Caco-2 (cell line): ENCODE data around the gene RPS6KC1. TPM values are rescaled to one million over a fixed set of nuclear protein-coding genes. Genes with fewer than 3 reads are reported as not detected.

Experiments used
- BruUV-seq: library from RNA; stranded (reverse); fragments of 400-500 nt; replicated peaks from 2 replicates; lab custom pipeline; 2021; lab: Mats Ljungman, UMichigan
- CTCF ChIA-PET: fragments of 300-600 bp; sonication (Branson Sonifier 250); formaldehyde crosslinking; loops from one replicate; lab custom pipeline; 2022; ENCODE audit warnings: antibody characterized with exemption; lab: Charles Lee
- POLR2A ChIA-PET: fragments of 300-600 bp; sonication (Branson Sonifier 250); formaldehyde crosslinking; loops from one replicate; lab custom pipeline; 2022; ENCODE audit warnings: antibody characterized with exemption; lab: Charles Lee
- DNase-seq, 2 experiments: peaks; one replicate each; pipeline versions ENCODE4 v3.0.0 to v3.0.0-alpha.2; 2020 to 2022
- H3K27me3 ChIP-seq: replicated peaks from 2 replicates; pipeline ENCODE4 v1.6.0; 2011; ENCODE audit warnings: low read length; ENCODE audit not compliant: control insufficient read depth, insufficient read depth
- H3K36me3 ChIP-seq: 2 replicates; pipeline ENCODE4 v1.5.1; 2011; ENCODE audit warnings: low read length; ENCODE audit not compliant: control insufficient read depth, insufficient read depth
- H3K4me1 ChIP-seq: fragments of 250-450 bp; sonication (Bioruptor Pico); 2 replicates; pipeline ENCODE4 v1.5.1; 2020; ENCODE audit warnings: mild to moderate bottlenecking
- H3K4me3 ChIP-seq: 2 replicates; pipeline ENCODE4 v1.5.1; 2011; ENCODE audit warnings: low read depth, mild to moderate bottlenecking, control low read depth, low read length
- H3K9me3 ChIP-seq: fragments of 250-450 bp; sonication (Bioruptor Pico); 2 replicates; pipeline ENCODE4 v1.5.1; 2020; ENCODE audit warnings: mild to moderate bottlenecking, moderate library complexity
- H3K27ac Mint-ChIP-seq: one replicate; pipeline ENCODE4 v1.8.0; 2022; ENCODE audit warnings: mixed read lengths; ENCODE audit not compliant: unreplicated experiment
- H3K27me3 Mint-ChIP-seq: one replicate; pipeline ENCODE4 v1.8.0; 2022; ENCODE audit warnings: mixed read lengths; ENCODE audit not compliant: insufficient read depth, unreplicated experiment
- H3K36me3 Mint-ChIP-seq: one replicate; pipeline ENCODE4 v1.8.0; 2022; ENCODE audit warnings: mild to moderate bottlenecking, mixed read lengths; ENCODE audit not compliant: insufficient read depth, unreplicated experiment
- H3K4me1 Mint-ChIP-seq: one replicate; pipeline ENCODE4 v1.8.0; 2022; ENCODE audit warnings: low read depth, mixed read lengths; ENCODE audit not compliant: unreplicated experiment
- H3K4me3 Mint-ChIP-seq: one replicate; pipeline ENCODE4 v1.8.0; 2022; ENCODE audit warnings: mild to moderate bottlenecking, moderate library complexity, mixed read lengths; ENCODE audit not compliant: unreplicated experiment
- H3K9me3 Mint-ChIP-seq: one replicate; pipeline ENCODE4 v1.8.0; 2022; ENCODE audit warnings: mixed read lengths; ENCODE audit not compliant: unreplicated experiment
- CTCF ChIP-seq, 2 experiments: fragments of 200-600 bp in 1 of 2; IDR thresholded peaks; 1 replicate in 1 of 2; 2 replicates in 1 of 2; pipeline versions ENCODE4 v1.5.1 to v1.8.0; 2011 to 2022; ENCODE audit warnings: antibody characterized with exemption in 1 of 2, control low read depth in 1 of 2, inconsistent platforms in 1 of 2, low read depth in 1 of 2, low read length in 1 of 2, mild to moderate bottlenecking in 1 of 2, moderate library complexity in 1 of 2; ENCODE audit not compliant: insufficient read depth in 1 of 2, severe bottlenecking in 1 of 2, unreplicated experiment in 1 of 2
- intact Hi-C: fragments of 100-400 bp; cut with micrococcal nuclease; formaldehyde crosslinking; loops from one replicate; pipeline ENCODE4 v1.10.0; 2022; ENCODE audit not compliant: unreplicated experiment
- total RNA-seq: library from RNA; stranded (reverse); gene quantifications from 2 replicates; pipeline ENCODE4 v1.2.3, GENCODE V29; 2022

RPS6KC1 gene
- total RNA-seq, 1 experiment from 2014 or later: 16.4 TPM

GRCh38 chr1:213247038-213247437, 196.0 kb downstream of the RPS6KC1 start:
- Histone ChIP-seq H3K4me3 (no peak overlapping the region), H3K4me1 (peaks cover 15% of the 10 kb centered on the region), H3K9me3 (no peaks in the 10 kb centered on the region), H3K36me3 (peaks cover 2% of the 10 kb centered on the region; the same call in 1 of the 2 replicates), H3K27me3 (no peaks in the 10 kb centered on the region)
- no peak for DNase-seq
- intact Hi-C loops: loop anchor here (10.0 kb wide), 1 partner anchor 938 kb away; no protein-coding TSS in a partner anchor
- POLR2A ChIA-PET: no interaction called here
- Mint-ChIP-seq H3K4me1 (peaks cover 27% of the 10 kb centered on the region), H3K9me3 (no peaks in the 10 kb centered on the region), H3K27me3 (no peaks in the 10 kb centered on the region), H3K27ac (no peak overlapping the region), H3K36me3 (no peaks in the 10 kb centered on the region), H3K4me3 (no peak overlapping the region)
- no peak for TF ChIP-seq CTCF (IDR thresholded peaks at IDR 0.05; ENCODE audit: insufficient read depth in 1 of 2, low read depth in 1 of 2, low read length in 1 of 2, severe bottlenecking in 1 of 2, unreplicated experiment in 1 of 2)
- CTCF ChIA-PET: no interaction called here
- BruUV-seq: no TSS peak

DNA sequence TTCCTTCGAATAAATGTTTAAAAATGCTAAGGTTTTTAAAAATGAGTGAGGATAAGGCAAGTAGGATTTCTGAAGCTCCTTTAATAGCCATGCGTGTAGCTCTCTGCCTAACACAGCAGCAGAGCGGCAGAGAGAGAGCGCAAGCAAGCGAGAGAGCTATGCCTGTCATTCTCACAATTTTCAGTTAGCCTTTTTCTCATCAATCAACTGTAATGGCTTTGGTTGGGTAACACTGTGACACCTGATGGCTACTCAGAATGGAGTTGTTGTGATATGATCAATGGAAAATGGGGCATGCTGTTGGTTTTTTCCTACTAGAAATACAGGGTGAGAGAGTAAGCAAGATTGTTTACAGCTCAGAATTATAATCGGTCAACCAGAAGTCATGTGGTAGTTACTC, 198.4 kb downstream of the RPS6KC1 start:
- BruUV-seq: no TSS peak
- no peaks in the 10 kb centered on the region for H3K9me3 Mint-ChIP-seq
- no peaks in the 10 kb centered on the region for H3K9me3 ChIP-seq
- no peaks in the 10 kb centered on the region for H3K27me3 Mint-ChIP-seq
- H3K27me3 ChIP-seq: no peaks in the 10 kb centered on the region
- no peak for DNase-seq
- H3K36me3 ChIP-seq: peaks cover 2% of the 10 kb centered on the region; the same call in 1 of the 2 replicates
- TF ChIP-seq CTCF (IDR thresholded peaks at IDR 0.05; ENCODE audit: insufficient read depth in 1 of 2, low read depth in 1 of 2, low read length in 1 of 2, severe bottlenecking in 1 of 2, unreplicated experiment in 1 of 2): no peak
- intact Hi-C loops: loop anchor here (10.0 kb wide), 1 partner anchor 935 kb away; no protein-coding TSS in a partner anchor
- no peak overlapping the region for H3K27ac Mint-ChIP-seq
- ChIA-PET POLR2A (no interaction called here), CTCF (no interaction called here)
- H3K36me3 Mint-ChIP-seq: no peaks in the 10 kb centered on the region
- no peak overlapping the region for H3K4me3 Mint-ChIP-seq
- no peak overlapping the region for H3K4me3 ChIP-seq
- H3K4me1 Mint-ChIP-seq: peaks cover 25% of the 10 kb centered on the region
- peaks cover 14% of the 10 kb centered on the region for H3K4me1 ChIP-seq

GRCh38 chr1:213250041-213250440, 199.0 kb downstream of the RPS6KC1 start:
- Mint-ChIP-seq H3K36me3 (no peaks in the 10 kb centered on the region), H3K4me1 (peaks cover 19% of the 10 kb centered on the region)

More at GRCh38 chr1:213250041-213250440, 199.0 kb downstream of the RPS6KC1 start:
- H3K4me3 Mint-ChIP-seq: no peak overlapping the region
- BruUV-seq: no TSS peak
- CTCF ChIA-PET: no interaction called here
- H3K9me3 Mint-ChIP-seq: no peaks in the 10 kb centered on the region
- TF ChIP-seq CTCF (IDR thresholded peaks at IDR 0.05; ENCODE audit: insufficient read depth in 1 of 2, low read depth in 1 of 2, low read length in 1 of 2, severe bottlenecking in 1 of 2, unreplicated experiment in 1 of 2): no peak
- POLR2A ChIA-PET: no interaction called here
- Histone ChIP-seq H3K27me3 (no peaks in the 10 kb centered on the region), H3K4me3 (no peak overlapping the region), H3K9me3 (no peaks in the 10 kb centered on the region), H3K36me3 (peaks cover 2% of the 10 kb centered on the region; the same call in 1 of the 2 replicates), H3K4me1 (peaks cover 7% of the 10 kb centered on the region)
- no peak for DNase-seq
- no peaks in the 10 kb centered on the region for H3K27me3 Mint-ChIP-seq
- no peak overlapping the region for H3K27ac Mint-ChIP-seq
- intact Hi-C loops: no loop called here
